Upper lobe of left lung (tissue), 4 donors: ENCODE results near the gene VIPR1.

Source experiments
- POLR2A ChIP-seq, 4 donors: fragments of 450-650 bp; IDR thresholded peaks; one replicate each; pipeline ENCODE4 v1.5.1; 2016 to 2017; ENCODE audit warnings: antibody characterized with exemption in 4 of 4, mild to moderate bottlenecking in 2 of 4
- POLR2AphosphoS5 ChIP-seq, 2 donors: sonication (generic); formaldehyde crosslinking; IDR thresholded peaks; one replicate each; pipeline ENCODE4 v1.5.1; 2017; ENCODE audit warnings: antibody characterized with exemption in 2 of 2
- TF ChIP-seq, protein P1 (sequence below), 6 experiments: fragments of 450-650 bp in 4 of 6; fragments of 200-600 bp in 2 of 6; sonication (generic) in 2 of 6; IDR thresholded peaks; one replicate each; pipeline ENCODE4 v1.5.1; 2016 to 2019; ENCODE audit warnings: antibody characterized with exemption in 6 of 6

- TF ChIP-seq POLR2A (IDR thresholded peaks at IDR 0.05) (no peak), POLR2AphosphoS5 (IDR thresholded peaks at IDR 0.05) (no peak)
- TF ChIP-seq, protein P1, sequence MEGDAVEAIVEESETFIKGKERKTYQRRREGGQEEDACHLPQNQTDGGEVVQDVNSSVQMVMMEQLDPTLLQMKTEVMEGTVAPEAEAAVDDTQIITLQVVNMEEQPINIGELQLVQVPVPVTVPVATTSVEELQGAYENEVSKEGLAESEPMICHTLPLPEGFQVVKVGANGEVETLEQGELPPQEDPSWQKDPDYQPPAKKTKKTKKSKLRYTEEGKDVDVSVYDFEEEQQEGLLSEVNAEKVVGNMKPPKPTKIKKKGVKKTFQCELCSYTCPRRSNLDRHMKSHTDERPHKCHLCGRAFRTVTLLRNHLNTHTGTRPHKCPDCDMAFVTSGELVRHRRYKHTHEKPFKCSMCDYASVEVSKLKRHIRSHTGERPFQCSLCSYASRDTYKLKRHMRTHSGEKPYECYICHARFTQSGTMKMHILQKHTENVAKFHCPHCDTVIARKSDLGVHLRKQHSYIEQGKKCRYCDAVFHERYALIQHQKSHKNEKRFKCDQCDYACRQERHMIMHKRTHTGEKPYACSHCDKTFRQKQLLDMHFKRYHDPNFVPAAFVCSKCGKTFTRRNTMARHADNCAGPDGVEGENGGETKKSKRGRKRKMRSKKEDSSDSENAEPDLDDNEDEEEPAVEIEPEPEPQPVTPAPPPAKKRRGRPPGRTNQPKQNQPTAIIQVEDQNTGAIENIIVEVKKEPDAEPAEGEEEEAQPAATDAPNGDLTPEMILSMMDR (IDR thresholded peaks at IDR 0.05) = no peak
Observed at GRCh38 chr3:42493126-42493797, 9.2 kb upstream of the VIPR1 start.
